Lung microvascular endothelial cell (primary cell): ENCODE results near the gene MED13. TPM values are rescaled to one million over a fixed set of nuclear protein-coding genes. Genes with fewer than 3 reads are reported as not detected.
"Not testable (repeated sequence)": the region's sequence is repeated elsewhere in the genome, so short reads cannot be mapped to it uniquely, and the experiment has no call there.

Source experiments
- DNase-seq, 2 donors: peaks; one replicate each; pipeline versions ENCODE4 v3.0.0 to v3.0.0-alpha.2; 2010; ENCODE audit warnings: low read depth in 2 of 2
- total RNA-seq: library from RNA; depleted of rRNA; stranded (reverse); fragments of >200 nt; gene quantifications from 2 replicates; pipeline ENCODE4 v1.2.1, GENCODE V29; 2014

MED13 gene
- total RNA-seq, 1 donor from 2014 or later, result 37.7 TPM

DNA sequence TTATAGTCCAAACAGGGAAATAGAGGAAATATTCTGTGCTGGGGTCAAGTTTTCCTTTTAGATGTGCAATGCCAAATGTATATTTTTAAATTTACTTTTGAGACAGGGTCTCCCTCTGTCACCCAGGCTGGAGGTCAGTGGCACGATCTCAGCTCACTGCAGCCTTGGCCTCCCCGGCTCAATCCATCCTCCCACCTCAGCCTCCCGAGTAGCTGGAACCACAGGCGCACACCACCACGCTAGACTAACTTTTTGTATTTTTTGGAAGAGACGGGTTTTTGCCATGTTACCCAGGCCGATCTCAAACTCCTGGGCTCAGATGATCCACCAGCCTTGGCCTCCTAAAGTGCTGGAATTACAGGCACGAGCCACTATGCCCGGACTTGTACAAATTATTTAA is 25.8 kb upstream of the MED13 start:
- DNase-seq, result no peak

- DNase-seq, result no peak
Observed at GRCh38 chr17:62090021-62090824, 25.1 kb upstream of the MED13 start.

DNA sequence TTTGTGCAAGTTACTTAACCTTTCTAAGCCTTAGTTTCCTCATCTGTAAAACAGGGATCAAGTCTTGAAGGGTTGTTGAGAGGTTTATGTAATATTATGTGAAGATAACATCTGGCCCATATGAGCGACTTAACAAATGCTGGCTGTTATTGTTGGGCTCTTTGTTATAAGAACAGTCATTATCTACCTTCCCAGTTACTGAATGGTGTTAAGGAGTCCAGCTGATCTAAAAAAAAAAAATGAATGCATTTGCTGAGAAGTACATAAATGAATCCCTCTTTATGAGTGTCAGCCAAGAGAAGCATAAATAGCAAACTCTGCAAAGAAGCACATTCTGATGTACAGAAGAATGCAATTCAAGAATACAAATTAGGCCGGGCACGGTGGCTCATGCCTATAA is 24.3 kb upstream of the MED13 start:
- no peak for DNase-seq

DNA sequence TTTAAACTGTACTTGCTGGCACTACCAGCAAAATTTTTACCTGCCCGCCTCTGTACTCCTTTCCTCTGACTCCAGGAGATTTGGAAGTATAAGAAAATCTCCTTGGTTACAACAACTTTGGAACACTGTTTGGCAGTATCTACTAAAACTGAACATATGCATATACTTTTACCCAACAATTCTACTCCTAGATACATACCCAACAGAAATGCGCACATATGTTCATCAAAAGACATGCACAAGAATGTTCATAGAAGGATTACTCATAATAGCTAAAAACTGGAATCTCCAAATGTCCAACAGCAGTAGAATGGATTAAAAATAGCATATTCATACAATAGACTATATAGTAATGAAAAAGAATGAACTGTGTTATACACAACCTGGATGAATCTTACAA is 21.7 kb upstream of the MED13 start:
- DNase-seq, result no peak

GRCh38 chr17:62085511-62086408 is 20.7 kb upstream of the MED13 start:
- no peak for DNase-seq

GRCh38 chr17:62084585-62084984 is 19.5 kb upstream of the MED13 start:
- no peak for DNase-seq

DNA sequence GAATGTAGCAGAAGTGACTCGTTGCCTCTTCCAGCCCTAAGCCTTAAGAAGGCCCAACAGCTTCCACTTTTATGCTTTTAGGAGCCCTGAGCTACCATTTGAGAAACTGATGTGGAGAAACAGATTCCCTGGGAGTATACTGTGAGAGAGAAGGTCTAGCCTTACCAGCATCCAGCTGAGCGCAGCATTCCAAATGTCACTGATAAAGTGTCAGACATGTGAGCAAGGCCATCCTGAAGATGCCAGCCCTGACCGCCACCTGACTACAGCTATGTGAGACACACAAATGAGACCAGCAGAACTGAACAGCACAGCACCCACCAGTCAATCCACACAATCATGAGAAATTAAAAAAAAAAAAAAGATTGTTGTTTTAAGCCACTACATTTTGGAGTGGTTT is 18.6 kb upstream of the MED13 start:
- no peak for DNase-seq

GRCh38 chr17:62080647-62081046 is 15.6 kb upstream of the MED13 start:
- DNase-seq, result no peak

- DNase-seq, result no peak
Observed at GRCh38 chr17:62078009-62078408, 12.9 kb upstream of the MED13 start.

DNA sequence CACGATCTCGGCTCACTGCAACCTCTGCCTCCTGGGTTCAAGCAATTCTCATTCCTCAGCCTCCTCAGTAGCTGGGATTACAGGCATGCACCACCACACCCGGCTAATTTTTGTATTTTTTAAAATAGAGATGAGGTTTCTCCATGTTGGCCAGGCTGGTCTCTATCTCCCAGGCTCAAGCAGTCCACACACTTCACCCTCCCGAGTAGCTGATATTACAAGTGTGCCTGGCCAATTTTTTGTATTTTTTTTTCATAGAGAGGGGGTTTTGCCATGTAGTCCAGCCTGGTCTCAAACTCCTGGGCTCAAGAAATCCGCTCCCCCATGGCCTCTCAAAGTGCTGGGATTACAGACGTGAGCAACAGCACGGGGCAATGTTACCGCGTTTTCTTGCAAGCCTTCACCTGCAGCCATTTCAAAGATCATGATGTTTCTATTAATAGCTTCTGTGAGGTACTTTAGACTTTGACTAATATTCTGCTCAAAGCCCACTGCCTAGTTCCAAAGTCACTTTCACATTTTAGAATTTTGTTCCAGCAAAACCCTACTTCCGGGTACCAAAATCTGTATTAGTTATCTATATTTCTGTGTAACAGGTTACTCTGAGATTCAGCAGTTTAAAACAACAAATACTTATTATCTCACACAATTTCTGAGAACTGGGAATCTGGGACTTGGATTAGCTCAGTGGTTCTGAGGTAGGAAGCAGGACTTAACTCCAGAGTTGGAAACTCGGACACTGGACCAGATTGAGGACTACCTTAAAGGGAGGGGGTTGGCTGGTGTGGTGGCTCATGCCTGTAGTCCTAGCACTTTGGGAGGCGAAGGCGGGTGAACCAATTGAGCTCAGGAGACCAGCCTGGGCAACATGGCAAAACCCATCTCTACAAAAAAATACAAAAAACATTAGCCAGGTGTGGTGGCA is 12.0 kb upstream of the MED13 start:
- DNase-seq, result no peak

GRCh38 chr17:62075308-62075815 is 10.3 kb upstream of the MED13 start:
- DNase-seq, result no peak

GRCh38 chr17:62073993-62074392 is 8.9 kb upstream of the MED13 start:
- no peak for DNase-seq

GRCh38 chr17:62072855-62073254 is 7.8 kb upstream of the MED13 start:
- DNase-seq, result not testable (repeated sequence)

DNA sequence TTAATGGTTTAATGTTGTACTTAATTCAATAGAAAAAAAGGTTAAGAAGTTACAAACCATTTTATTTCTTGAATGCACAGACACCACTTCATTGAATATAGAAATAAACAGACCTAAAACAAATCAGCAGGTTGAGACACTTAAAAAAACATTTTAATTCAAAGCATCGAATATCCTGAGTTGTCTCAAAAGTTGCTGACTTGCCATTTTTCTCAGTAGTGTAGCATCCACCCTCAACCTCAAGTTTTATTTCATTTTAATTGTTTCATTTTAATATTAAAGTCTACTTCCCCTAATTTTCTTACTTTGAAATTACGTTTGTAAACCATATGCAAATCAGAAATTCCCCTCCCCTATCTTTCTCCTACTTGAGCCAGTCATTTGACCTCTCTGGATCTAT is 5.8 kb upstream of the MED13 start:
- DNase-seq, result no peak

DNA sequence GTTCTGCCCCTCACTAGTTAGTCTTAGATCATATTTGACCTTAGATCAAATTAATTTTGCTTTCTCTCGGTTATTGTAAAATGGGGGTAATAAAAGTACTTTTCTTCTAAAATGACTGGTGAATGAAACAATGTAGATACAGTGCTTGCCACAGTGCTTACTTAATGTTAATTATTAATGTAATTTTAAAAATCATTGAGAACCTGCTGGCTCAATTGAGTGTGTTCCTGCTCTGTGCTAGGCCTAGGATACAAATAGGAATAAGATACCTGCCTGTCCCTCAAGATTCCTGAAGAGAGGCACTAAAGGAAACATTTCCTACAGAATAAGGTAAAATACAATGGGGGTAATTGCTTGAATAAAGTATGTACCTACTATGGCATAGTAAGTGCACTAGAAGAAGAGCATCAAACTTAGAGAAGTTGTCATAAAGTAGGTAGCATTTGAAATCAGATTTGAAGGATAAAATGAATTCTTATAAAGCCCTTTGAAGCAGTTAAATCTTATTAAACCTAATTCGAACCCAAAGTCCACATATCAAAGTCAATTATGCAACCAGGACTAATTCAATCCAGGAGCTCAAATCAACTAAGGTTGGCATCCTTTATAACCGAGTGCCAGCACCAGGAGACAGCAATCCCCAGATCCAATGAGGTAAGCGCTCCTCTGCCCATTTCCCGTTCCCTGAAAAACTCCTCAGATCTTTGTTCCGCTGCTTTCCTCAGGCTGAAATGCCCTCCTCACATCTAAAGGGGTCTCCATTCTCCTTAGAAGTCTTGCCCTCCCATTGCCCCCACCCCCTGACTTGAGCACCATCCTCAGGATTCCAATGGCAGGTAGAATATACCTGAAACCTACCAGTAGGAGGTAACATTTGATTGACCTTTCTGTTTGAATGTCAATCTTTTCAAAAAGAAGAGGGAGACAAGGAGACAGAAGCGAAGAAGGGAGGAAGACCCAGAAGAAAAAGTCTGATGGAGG is 2.4 kb upstream of the MED13 start:
- DNase-seq, result no peak

- peak; percentile 98 to 99 for DNase-seq
Observed at GRCh38 chr17:62065611-62066468, 762 bp upstream of the MED13 start.

DNA sequence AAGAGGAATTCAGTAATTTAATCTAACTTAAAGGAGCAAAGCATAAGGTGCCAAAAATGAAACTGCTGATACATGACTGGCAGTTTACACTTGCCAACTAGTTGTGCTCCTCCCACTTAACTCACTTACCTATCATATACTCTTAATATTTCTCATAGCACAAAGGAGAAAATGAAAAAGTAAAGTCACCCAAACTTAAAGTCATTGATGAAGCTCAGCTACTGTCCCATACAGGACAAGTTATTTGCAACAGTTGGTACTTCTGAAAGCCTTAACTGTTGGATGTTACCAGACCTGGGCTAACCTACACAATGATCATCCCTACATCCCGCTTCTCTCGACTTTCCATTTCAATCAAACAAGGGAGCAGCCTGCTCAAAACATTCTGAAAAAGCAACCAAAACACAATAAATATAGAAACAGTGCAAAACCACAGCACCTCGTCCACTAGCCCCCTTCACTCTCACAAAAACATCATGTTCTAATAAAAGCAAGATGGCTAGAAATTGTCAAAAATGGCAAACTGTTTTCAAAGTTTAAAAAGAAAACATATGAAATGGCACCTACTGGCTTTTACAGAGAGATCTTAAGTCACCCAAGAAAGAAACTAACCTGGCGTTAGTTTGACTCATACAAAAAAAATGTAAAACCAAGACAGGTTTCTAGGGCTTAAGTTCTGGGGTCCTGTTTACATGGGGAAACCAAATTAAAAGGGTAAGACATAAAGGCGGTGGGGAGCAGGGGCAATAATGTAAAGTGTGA is 868 bp downstream of the MED13 start:
- peak; percentile 35 to 58 for DNase-seq

DNA sequence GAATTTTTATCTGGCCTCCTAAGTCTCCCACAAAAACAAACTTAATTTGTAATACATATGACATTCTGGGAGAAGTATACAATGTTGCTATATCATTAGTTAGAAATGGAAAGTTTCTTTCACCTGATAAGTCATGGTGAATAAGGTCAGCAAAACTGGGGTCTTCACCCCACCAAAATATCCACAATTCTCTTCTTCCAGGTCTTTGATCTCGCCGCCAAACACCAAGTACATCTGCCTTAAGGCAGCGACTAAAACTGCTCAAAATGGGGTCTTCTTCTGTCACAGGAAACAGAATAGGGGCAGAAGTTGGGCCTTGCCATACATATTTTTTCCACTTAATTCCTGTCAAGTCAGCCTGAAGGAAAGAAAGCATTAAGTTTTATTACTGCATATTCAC is 2.1 kb downstream of the MED13 start:
- DNase-seq, result no peak
